Astrocyte of the spinal cord (primary cell): ENCODE data around the gene SCYGR3.
"Not testable (repeated sequence)": the region's sequence is repeated elsewhere in the genome, so short reads cannot be mapped to it uniquely, and the experiment has no call there.

Source experiments
- DNase-seq: peaks from one replicate; pipeline ENCODE4 v3.0.0; 2011; ENCODE audit warnings: low read depth, low spot score
- H3K4me3 ChIP-seq: 2 replicates; pipeline ENCODE4 v1.5.1; 2011; ENCODE audit warnings: low read depth, mild to moderate bottlenecking, low read length, moderate library complexity
- in situ Hi-C: cut with HindIII; loops from 2 replicates; pipeline ENCODE4 v1.10.0; 2017; ENCODE audit warnings: low sequenced_read_pairs
- TF ChIP-seq, protein P1 (sequence below): IDR thresholded peaks from 2 replicates; pipeline ENCODE4 v1.5.1; 2012; ENCODE audit warnings: low read depth, mild to moderate bottlenecking, low read length, inconsistent platforms

SCYGR3 gene

GRCh38 chr2:227608561-227609338 lies 5.9 kb downstream of the SCYGR3 start:
- in situ Hi-C loops: no loop called here
- TF ChIP-seq, protein P1, sequence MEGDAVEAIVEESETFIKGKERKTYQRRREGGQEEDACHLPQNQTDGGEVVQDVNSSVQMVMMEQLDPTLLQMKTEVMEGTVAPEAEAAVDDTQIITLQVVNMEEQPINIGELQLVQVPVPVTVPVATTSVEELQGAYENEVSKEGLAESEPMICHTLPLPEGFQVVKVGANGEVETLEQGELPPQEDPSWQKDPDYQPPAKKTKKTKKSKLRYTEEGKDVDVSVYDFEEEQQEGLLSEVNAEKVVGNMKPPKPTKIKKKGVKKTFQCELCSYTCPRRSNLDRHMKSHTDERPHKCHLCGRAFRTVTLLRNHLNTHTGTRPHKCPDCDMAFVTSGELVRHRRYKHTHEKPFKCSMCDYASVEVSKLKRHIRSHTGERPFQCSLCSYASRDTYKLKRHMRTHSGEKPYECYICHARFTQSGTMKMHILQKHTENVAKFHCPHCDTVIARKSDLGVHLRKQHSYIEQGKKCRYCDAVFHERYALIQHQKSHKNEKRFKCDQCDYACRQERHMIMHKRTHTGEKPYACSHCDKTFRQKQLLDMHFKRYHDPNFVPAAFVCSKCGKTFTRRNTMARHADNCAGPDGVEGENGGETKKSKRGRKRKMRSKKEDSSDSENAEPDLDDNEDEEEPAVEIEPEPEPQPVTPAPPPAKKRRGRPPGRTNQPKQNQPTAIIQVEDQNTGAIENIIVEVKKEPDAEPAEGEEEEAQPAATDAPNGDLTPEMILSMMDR: no peak
- H3K4me3 ChIP-seq: no peak overlapping the region
- DNase-seq: no peak

- in situ Hi-C loops: no loop called here
- no peak for DNase-seq
- H3K4me3 ChIP-seq: no peak overlapping the region
- TF ChIP-seq, protein P1: no peak
Observed at GRCh38 chr2:227607941-227608340, 6.7 kb downstream of the SCYGR3 start.

- H3K4me3 ChIP-seq: no peak overlapping the region
- in situ Hi-C loops: no loop called here
- TF ChIP-seq, protein P1: no peak
- no peak for DNase-seq
Observed at GRCh38 chr2:227606476-227606875, 8.2 kb downstream of the SCYGR3 start.

DNA sequence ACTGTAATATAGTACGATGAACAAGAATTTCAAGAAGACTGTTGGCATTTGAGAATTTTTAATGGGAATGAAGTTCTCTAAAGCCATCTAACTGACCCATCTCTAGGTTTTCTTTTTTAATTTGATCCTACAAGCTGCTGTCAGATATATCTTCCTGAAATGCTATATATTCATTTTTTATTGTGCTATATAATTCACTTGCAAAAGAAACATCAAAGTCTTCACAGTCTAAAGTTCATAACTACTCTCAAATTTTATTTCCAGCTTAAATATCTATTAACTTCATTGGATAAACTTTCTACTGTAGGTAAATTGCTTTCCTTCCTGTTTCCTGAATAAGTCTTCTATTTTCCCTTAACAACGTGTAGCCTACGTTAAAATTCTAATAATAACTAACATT lies 12.3 kb downstream of the SCYGR3 start:
- no peak overlapping the region for H3K4me3 ChIP-seq
- no peak for DNase-seq
- in situ Hi-C loops: no loop called here
- TF ChIP-seq, protein P1: no peak

DNA sequence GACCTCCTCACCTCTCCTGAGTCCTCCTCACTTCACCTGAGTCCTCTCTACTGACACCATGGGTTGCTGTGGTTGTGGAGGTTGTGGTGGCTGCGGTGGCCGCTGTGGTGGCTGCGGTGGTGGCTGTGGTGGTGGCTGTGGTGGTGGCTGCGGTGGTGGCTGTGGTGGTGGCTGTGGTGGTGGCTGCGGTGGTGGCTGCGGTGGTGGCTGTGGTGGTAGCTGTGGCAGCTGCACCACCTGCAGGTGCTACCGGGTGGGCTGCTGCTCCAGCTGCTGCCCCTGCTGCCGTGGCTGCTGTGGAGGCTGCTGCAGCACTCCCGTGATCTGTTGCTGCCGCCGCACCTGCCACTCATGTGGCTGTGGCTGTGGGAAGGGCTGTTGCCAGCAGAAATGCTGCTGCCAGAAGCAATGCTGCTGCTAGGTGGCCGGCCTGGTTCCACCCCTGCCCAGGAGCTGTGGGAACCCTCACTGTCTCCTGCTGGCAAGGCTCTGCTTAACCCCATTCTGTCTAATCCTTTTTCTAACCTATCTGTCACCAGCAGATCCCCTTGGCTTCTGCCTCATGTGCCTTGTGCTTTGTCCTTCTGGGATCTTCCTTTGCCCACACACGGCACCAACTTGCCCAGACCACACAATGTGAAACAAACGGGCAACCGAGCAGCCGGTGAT lies 15.7 kb downstream of the SCYGR3 start, which contains the start of gene SCYGR2:
Gene SCYGR2 (plus strand): TSS at position 59 of the 669 bp plus-strand sequence. CDS start 0 bp downstream, at position 59.
- H3K4me3 ChIP-seq, in situ Hi-C loops: not testable (repeated sequence)

GRCh38 chr2:227597998-227598397 lies 16.6 kb downstream of the SCYGR3 start:
- DNase-seq: no peak
- in situ Hi-C loops: no loop called here
- TF ChIP-seq, protein P1: no peak
- no peak overlapping the region for H3K4me3 ChIP-seq

More for the DNA sequence above, 15.7 kb downstream of the SCYGR3 start, which contains the start of gene SCYGR2:
- DNase-seq: not testable (repeated sequence)

GRCh38 chr2:227597036-227597435 lies 17.6 kb downstream of the SCYGR3 start:
- TF ChIP-seq, protein P1: no peak
- in situ Hi-C loops: no loop called here
- no peak overlapping the region for H3K4me3 ChIP-seq
- DNase-seq: no peak
